GOT3 (cell line): Measurements from ENCODE around the gene MYO15A.

ENCODE experiments used
- DNase-seq: peaks from one replicate; lab custom pipeline; 2025; ENCODE audit warnings: mixed read lengths; lab: John Stamatoyannopoulos, UW

The MYO15A gene

DNA sequence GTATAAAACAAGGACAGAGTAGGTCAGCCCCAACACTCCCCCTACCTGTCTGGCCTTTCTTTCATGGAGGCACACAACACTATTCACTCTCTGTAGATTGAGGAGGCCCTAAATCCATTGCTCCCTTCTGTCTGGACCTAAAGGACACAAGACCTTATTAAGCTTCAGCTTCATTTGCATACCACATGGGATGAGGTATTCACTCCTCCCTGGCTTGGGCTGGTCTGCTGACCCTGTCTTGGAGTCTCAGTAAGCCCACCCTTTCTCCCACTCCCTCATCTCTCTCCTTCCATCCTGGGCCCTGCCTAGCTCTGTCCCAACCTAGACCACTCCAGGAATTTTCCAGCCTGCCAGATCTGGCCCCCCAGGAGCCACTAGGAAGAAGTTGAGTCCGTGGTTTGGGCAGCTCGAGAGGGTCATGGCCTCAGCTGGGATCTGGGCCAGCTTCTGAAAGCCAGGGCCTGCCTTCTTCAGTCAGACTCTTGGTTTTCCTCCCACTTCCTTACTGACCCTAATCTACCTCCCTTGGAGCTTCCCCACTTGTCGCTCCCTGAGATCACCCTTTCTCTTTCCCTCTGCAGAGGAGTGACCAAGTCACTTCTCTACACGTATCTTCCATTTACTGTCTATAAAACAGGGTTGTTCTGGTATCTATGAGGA lies 110.3 kb downstream of the MYO15A start:
- peak; percentile 12 for DNase-seq

DNA sequence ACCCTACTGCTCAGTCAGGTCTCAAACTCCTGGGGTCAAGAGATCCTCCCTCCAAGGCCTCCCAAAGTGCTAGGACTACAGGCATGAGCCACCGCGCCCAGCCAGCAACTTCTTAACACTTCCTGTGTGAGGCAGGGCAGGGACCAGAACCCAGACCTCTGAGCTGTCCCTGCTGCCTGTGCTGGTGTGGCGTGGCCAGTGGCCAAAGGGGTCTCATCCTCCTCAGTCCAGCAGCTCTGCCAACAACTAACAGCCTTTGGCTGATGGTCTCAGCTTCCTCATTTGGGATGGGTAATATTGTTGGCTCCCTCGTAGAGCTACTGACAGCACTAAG lies 115.5 kb downstream of the MYO15A start:
- DNase-seq = no peak

- DNase-seq = no peak
Measured at GRCh38 chr17:18224387-18225120, 116.0 kb downstream of the MYO15A start.

GRCh38 chr17:18225121-18225641 lies 116.6 kb downstream of the MYO15A start, which contains the start of gene LLGL1:
LLGL1 (plus strand) TSS chr17:18225635; CDS start chr17:18225683, 48 bp downstream.
- DNase-seq = peak; percentile 81

GRCh38 chr17:18225642-18226283 lies 117.2 kb downstream of the MYO15A start:
- DNase-seq = no peak

DNA sequence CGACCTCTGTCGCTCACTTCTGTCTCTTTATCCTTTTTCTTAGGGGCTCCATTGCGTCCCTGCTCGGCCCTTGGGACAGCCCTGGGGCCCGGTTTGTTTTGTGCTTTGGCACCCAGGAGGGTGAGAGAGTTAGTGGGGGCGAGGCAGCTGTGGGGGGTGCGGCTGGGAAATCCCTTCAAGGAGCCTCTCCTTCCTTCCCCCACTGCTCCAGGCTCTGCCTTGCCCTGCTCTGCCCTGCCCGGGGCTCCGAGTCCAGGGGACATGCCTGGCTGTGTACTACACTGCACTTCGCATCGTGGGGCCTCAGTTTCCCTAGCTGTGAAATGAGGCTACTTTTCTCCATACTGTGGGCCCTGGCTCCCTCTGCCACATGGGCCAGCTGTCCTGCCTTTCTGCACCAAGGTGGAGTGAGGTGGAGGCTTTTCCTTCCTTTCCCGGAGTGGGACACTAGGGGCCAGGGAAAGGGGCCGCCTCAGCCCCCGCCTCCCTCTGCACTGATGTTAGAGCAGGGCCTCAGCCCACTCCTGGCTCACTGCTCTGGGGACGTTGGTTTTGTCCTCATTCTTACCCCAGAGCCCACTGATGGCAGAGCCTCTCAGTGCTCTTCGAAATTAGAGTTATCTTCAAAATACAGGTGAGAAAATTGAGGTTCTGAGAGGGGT lies 117.9 kb downstream of the MYO15A start:
- no peak for DNase-seq

DNA sequence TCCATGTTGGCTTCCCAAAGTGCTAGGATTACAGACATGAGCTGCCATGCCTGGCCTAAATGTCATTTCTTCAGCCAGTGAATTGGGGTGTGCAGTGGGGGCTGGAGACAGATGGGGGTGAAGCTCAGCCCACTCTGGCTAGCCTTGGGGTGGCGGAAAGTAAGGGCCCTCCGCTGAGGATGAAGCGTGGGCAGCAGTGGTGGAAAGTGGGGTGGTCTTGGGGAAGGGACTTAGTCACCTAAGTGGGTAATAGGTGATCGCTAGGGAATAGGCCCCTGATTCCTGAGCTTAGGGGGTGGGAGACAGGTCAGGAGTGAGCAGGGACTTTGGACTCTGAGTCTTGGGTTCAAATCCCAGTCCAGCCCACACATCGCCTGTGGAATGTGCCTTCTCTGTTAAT lies 119.1 kb downstream of the MYO15A start:
- DNase-seq = no peak

- DNase-seq = no peak
Measured at GRCh38 chr17:18228176-18228682, 119.7 kb downstream of the MYO15A start.

- no peak for DNase-seq
Measured at GRCh38 chr17:18229254-18229653, 120.7 kb downstream of the MYO15A start.
